GM13977 (cell line): ENCODE data around the gene OGG1.
A peak's percentile ranks its signal among the peaks of the same experiment; 100 is the strongest.

Source experiments
- DNase-seq: peaks from one replicate; pipeline ENCODE4 v3.0.0; 2012; ENCODE audit warnings: low spot score
- in situ Hi-C: fragments of 300-500 bp; cut with MboI; formaldehyde crosslinking; loops from one replicate; pipeline ENCODE4 v1.12.0; 2022; ENCODE audit warnings: low sequenced_read_pairs, low pct_unique_long_range_greater_than_20kb, mixed read lengths, inconsistent platforms; ENCODE audit not compliant: unreplicated experiment
- TF ChIP-seq, protein P1 (sequence below): IDR thresholded peaks from 2 replicates; pipeline ENCODE4 v1.5.1; 2012; ENCODE audit warnings: mild to moderate bottlenecking, control low read depth; ENCODE audit not compliant: insufficient read depth; ENCODE audit errors: extremely low read depth, missing control alignments

OGG1 gene

DNA sequence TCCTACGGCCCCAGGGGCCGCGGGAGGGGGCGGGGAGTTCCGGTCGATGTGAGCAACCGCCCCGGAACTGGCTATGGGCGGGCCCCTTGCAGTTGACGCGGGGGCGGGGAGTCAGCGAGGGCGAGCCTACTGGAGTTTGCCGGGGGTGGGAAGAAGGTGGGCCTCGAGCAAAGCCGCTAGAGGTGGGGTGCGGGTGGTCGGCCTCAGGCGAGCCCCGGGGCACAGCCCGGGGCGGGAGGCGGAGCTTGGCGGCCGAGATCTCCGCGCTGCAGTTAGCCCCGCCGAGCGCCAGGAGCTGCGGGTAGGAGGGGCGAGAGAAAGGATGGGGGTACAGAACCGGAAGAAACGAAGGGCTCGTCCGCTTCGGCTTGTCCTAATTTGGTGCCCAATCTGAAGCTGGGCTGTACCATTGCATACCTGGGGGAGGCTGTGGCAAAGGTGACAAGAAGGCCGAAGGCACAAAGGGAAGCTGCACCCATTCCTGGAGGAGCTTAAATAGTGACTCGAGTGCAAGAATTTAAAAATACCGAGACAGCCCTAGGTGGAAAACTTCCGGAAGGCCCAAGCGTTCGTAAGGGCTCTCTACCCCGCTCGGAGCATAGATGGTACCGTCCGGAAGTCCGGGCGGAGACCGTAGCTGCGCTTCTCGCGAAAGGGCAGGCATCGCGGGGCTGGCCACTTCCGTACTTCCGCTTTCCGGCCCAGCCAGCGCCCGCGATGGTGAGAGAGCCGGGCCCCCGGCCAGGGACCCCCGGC lies 42.8 kb downstream of the OGG1 start, which contains the start of the genes ARPC4 and TADA3:
TSS of gene ARPC4 (plus strand) at position 678 of the 756 bp plus-strand sequence. CDS start at position 718, 40 bp downstream.
TSS of gene TADA3 (minus strand) at position 69 of the 756 bp plus-strand sequence. CDS start 1,007 bp downstream, outside the sequence.
- TF ChIP-seq, protein P1, sequence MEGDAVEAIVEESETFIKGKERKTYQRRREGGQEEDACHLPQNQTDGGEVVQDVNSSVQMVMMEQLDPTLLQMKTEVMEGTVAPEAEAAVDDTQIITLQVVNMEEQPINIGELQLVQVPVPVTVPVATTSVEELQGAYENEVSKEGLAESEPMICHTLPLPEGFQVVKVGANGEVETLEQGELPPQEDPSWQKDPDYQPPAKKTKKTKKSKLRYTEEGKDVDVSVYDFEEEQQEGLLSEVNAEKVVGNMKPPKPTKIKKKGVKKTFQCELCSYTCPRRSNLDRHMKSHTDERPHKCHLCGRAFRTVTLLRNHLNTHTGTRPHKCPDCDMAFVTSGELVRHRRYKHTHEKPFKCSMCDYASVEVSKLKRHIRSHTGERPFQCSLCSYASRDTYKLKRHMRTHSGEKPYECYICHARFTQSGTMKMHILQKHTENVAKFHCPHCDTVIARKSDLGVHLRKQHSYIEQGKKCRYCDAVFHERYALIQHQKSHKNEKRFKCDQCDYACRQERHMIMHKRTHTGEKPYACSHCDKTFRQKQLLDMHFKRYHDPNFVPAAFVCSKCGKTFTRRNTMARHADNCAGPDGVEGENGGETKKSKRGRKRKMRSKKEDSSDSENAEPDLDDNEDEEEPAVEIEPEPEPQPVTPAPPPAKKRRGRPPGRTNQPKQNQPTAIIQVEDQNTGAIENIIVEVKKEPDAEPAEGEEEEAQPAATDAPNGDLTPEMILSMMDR = no peak
- DNase-seq = peak; percentile 93
- in situ Hi-C loops = no loop called here

DNA sequence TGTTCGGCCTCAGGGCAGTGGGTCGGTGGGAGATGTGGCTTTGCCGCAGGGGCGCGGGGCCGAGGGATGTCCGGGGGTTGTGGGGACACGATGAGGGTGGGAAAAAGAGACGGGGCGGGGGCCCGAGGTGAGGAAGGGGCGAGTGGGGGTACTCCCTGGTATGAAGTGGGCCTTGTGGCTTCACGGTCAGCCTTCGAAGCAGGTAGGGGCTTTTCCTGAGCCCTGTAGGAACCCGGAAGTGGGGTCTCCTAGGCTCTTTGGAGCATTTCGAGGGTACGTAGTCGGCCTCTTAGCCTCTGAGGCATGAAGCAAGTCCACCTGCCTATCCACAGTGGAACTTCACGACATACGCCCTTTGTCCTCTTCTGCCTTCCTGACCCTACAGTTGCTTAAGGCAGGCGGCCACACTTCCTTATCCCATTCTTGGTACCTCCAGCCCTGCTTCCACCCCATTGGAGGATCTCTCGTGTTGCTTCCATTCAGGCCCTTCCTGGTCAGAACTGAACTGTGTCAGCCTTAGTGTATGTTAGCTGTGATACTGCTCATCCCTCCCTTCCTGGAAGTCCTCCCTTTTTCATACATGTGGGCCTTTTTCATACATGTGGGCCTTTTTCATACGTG lies 43.5 kb downstream of the OGG1 start:
- DNase-seq = no peak
- in situ Hi-C loops = no loop called here
- TF ChIP-seq, protein P1 = no peak

DNA sequence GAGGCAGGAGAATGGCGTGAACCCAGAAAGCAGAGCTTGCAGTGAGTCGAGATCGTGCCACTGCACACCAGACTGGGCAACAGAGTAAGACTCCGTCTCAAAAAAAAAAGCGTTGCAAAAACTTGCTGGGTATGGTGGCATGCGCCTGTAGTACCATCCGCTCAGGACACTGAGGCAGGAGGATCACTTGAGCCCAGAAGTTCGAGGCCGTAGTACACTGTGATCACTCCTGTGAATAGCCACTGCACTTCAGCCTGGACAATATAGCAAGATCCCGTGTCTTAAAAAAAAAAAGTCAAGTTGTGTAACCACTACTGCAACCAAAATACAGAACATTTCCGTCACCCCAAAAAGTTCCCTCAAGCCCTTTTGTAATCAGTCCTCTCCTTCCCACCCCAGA lies 44.6 kb downstream of the OGG1 start:
- TF ChIP-seq, protein P1 = no peak
- no peak for DNase-seq
- in situ Hi-C loops = no loop called here

DNA sequence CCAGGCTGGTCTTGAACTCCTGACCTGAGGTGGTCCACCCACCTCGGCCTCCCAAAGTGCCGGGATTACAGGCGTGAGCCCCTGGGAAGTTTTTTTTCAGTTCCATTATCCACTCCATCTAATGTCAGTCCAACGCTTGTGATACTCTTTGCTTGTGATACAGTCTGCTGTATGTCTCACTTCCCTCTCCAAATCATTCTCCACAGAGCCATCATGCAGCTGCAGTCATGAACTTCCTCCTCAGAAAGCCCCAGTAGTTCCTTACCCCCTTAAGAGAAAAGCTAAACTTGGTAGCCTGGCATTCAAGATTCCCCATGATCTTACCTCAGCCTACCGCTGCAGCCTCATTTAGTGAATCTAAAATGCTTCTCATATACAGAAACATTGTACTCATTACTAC lies 45.5 kb downstream of the OGG1 start:
- in situ Hi-C loops = no loop called here
- TF ChIP-seq, protein P1 = no peak
- DNase-seq = no peak

DNA sequence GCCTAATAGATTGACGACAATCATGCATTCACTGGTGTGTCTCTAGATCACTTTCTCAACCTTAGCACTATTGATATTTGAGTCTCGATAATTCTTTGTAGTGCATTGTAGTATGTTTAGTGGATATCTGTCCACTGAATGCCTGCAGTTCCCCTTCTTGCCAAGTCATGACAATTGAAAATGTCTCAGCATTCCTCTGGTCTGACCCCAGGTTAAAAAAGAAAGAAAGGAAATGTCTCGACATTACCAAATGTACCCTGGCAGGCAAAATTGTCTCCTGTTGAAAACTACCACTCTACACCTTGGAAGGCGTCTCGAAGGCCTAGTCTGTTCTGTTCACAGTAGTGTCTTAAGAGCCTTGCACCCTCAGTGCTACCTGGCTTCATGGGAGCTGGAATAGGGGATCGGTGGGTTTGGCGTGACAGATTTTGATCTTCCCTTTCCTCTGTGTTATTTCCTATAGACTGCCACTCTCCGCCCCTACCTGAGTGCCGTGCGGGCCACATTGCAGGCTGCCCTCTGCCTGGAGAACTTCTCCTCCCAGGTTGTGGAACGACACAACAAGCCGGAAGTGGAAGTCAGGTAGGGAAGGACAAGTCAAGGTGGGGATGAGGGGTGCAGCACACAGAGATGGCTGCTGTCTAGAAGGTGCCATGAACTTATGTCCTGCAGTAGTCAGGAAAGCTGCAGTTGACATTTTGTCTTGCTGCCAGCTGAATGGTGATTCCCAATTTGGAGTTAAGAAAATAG lies 47.6 kb downstream of the OGG1 start:
- DNase-seq = no peak
- in situ Hi-C loops = no loop called here
- TF ChIP-seq, protein P1 = no peak

DNA sequence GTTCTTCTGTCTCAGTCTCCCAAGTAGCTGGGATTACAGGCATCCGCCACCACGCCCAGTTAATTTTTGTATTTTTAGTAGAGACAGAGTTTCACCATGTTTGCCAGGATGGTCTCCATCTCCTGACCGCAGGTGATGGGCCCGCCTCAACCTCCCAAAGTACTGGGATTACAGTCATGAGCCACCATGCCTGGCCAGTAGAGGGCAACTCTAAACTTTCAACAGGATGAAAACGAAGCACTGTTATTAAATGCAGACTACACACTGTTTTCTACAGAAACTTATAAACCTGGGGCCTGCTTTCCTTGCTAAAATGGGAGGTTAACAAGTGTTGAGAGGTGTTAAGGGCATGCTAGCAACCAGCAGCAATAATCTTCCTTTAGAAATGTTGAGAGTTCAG lies 50.8 kb downstream of the OGG1 start:
- TF ChIP-seq, protein P1 = peak; percentile 4
- in situ Hi-C loops = no loop called here
- no peak for DNase-seq
